HL-60 (cell line): ENCODE data around the gene NINJ2.

Experiments used
- CTCF ChIP-seq: IDR thresholded peaks from one replicate; pipeline ENCODE4 v1.5.1; 2011; ENCODE audit warnings: low read length, control low read depth, inconsistent platforms; ENCODE audit not compliant: insufficient read depth
- POLR2AphosphoS5 ChIP-seq: IDR thresholded peaks from 2 replicates; pipeline ENCODE4 v1.6.1; 2012; ENCODE audit warnings: low read depth
- TF ChIP-seq, protein P1 (sequence below): IDR thresholded peaks from 2 replicates; pipeline ENCODE4 v1.6.1; 2012; ENCODE audit warnings: low read depth; ENCODE audit not compliant: insufficient replicate concordance

GRCh38 chr12:644818-645552 is 18.3 kb downstream of the NINJ2 start:
- TF ChIP-seq CTCF = no peak
- TF ChIP-seq, protein P1, sequence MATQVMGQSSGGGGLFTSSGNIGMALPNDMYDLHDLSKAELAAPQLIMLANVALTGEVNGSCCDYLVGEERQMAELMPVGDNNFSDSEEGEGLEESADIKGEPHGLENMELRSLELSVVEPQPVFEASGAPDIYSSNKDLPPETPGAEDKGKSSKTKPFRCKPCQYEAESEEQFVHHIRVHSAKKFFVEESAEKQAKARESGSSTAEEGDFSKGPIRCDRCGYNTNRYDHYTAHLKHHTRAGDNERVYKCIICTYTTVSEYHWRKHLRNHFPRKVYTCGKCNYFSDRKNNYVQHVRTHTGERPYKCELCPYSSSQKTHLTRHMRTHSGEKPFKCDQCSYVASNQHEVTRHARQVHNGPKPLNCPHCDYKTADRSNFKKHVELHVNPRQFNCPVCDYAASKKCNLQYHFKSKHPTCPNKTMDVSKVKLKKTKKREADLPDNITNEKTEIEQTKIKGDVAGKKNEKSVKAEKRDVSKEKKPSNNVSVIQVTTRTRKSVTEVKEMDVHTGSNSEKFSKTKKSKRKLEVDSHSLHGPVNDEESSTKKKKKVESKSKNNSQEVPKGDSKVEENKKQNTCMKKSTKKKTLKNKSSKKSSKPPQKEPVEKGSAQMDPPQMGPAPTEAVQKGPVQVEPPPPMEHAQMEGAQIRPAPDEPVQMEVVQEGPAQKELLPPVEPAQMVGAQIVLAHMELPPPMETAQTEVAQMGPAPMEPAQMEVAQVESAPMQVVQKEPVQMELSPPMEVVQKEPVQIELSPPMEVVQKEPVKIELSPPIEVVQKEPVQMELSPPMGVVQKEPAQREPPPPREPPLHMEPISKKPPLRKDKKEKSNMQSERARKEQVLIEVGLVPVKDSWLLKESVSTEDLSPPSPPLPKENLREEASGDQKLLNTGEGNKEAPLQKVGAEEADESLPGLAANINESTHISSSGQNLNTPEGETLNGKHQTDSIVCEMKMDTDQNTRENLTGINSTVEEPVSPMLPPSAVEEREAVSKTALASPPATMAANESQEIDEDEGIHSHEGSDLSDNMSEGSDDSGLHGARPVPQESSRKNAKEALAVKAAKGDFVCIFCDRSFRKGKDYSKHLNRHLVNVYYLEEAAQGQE = no peak
- no peak for TF ChIP-seq POLR2AphosphoS5
